ENCODE data around the gene EMCN. TPM values are rescaled to one million over a fixed set of nuclear protein-coding genes. Genes with fewer than 3 reads are reported as not detected.
"Not testable (repeated sequence)": the region's sequence is repeated elsewhere in the genome, so short reads cannot be mapped to it uniquely, and the experiment has no call there.

The EMCN gene, protein sequence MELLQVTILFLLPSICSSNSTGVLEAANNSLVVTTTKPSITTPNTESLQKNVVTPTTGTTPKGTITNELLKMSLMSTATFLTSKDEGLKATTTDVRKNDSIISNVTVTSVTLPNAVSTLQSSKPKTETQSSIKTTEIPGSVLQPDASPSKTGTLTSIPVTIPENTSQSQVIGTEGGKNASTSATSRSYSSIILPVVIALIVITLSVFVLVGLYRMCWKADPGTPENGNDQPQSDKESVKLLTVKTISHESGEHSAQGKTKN
- 100 to 1,000 TPM; 143 to 183 (median 167) TPM for polyA plus RNA-seq (ENCODE audit: insufficient read length in 3 of 3)

DNA sequence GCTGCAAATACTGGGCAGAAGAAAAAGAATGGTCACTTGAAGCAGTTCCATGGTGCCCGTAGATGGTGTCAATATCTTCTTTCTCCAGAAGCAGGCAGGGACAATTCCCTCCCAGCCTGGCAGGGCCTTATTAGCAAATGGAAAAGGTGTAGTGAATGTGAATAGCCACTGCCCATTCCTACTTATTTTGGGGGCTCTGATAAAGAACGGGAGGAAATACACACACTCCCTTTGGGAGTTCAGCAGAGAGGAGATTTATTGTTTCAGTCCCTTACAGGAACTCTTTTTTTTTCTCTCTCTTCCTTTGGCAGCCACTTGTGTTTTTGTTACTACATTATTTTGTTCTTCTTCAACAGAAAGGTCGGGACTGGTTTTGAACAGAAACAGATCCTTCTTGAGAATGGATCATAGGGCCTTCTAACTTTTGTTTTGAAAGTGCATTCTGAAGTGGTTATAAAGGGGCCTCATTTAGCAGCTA, at the start of gene EMCN:
Gene EMCN, minus strand, starts transcription at position 159 of the 478 bp plus-strand sequence. Its CDS starts 108 bp downstream, at position 51.
- DNase-seq (ENCODE audit: low read depth in 3 of 3, low spot score in 2 of 3), result no peak

DNA sequence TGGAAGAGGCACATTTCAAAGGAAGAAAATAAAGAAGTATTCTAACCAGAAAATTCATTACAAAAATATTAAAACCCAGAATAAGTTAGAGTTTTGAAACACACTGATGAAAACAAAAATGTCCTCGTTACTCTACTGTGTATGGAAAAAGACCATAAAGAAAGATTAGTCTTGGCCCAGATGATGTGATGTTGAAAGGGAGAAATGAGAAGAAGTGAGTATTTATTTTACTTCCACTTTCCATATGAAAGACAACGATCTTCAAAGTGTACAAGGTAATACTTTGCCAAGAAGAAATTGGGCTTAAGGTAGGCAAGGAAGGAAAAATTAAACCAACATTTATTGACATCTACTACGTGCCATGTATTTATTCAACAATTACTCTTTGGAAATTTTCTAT, 48.6 kb upstream of the EMCN start:
- DNase-seq (ENCODE audit: low read depth in 3 of 3, low spot score in 2 of 3), result no peak

DNA sequence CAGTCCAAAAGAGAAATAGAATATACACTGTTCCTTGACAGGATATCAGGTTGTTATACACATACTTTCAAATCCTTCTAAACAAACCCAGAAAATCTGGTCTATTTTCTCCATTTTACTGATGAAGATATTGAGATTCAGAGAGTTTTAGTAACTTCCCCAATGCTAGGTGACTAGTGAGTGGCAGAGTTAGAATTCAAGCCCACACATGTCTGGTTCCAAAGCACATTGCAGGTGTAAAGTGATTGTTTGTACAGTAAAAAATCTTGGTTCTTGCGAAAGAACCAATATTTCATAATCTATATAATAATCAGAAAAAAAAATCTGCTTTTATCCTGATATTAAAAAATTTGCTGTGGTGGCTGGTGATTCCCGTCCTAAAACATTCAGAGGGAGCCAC, 39.5 kb upstream of the EMCN start:
- DNase-seq (ENCODE audit: low read depth in 3 of 3, low spot score in 2 of 3), result no peak

DNA sequence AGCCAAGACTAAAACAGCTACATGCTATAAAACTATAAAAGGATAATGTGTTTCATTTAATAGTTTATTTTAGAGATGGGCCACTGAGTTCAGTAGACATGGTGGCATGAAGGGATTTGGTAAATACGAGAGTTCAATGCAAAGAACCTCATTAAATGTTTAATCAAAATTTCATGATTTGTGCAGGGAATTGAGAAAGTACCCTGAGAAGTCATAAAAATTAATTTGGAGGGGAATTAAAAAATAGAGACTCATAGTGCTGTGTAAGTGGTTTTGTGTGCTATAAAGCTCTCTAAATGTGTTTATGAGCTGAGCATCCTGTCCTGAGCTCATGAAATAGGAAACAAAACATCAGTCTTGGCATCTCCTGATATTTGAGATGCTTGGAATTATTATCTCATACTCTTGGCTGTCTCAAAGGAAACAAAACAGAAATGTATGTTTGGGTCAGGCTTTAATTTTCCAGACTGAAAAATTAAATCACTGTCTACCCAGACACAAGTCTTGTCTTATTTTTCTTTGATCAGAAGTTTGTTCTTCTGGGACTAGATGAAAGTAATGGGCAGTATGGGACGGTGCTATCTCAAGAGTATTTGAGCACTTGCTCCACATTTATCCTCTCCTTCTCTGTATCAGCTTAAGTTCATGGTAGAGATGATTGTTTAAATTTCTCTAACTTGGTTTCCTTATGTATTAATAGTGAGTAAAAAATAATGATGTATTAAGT, 38.0 kb upstream of the EMCN start:
- DNase-seq (ENCODE audit: low read depth in 3 of 3, low spot score in 2 of 3), result peak in 1 of 3 donors; percentile 8

DNA sequence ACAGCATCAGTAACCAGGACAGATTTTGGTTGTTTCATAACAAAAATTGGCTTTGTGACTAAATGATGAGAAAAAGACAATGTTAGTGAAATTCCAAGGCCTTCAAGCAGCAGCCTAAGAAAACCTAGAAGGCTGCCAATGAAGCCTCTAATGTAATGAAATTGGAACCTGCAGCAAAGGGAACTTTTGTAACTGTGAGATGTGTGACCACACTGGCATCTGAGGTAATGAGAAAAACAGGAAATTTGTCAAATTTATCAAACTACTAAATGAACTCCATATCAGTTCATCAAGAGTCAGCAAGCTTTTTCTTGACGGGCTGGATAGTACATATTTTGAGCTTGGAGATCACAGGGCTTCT, 30.4 kb upstream of the EMCN start:
- DNase-seq (ENCODE audit: low read depth in 3 of 3, low spot score in 2 of 3), result no peak

DNA sequence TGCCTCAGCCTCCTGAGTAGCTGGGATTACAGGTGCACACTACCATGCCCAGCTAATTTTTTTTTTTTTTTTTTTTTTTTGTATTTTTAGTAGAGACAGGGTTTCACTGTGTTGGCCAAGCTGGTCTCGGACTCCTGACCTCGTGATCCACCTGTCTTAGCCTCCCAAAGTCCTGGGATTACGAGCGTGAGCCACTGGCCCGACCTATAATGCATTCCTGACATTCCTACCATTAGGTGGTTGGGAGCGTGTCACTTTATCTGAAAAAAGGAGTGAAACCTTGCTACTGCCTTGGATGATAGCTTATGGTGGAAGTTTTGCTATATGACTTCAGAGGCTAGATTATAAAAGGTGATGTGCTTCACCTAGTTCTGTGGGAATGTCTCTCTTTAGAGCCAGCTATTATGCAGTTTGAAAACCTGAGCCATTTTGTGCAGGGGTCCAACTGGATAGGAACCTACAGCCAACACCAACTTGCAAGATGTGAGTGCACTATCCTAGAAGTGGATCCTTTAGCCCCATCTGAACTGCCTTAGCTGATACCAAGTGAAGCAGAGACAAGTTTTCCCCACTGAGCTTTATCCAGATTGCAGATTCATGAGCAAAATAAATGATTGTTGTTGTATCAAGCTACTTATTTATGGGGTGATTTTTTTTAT, 29.8 kb upstream of the EMCN start:
- no peak for DNase-seq (ENCODE audit: low read depth in 3 of 3, low spot score in 2 of 3)

DNA sequence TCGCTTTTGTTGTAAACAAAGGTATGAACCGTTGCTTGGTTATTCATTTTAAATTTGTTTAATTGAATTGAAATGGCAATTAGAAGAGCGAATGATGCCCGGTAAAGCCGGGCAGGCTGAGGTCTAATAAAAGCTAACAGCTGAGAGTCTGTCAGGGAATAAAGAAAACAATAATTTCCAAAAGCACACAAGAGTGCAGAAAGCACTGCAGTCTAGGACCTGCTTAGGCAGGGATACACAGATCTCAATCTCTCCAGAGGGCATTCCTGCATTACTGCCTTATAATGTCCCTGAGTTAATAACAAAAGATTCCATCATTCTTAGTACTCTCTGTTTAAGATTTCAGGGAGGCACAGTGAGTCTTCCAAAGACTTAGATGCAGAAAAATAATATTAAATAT, 27.6 kb upstream of the EMCN start:
- no peak for DNase-seq (ENCODE audit: low read depth in 3 of 3, low spot score in 2 of 3)

DNA sequence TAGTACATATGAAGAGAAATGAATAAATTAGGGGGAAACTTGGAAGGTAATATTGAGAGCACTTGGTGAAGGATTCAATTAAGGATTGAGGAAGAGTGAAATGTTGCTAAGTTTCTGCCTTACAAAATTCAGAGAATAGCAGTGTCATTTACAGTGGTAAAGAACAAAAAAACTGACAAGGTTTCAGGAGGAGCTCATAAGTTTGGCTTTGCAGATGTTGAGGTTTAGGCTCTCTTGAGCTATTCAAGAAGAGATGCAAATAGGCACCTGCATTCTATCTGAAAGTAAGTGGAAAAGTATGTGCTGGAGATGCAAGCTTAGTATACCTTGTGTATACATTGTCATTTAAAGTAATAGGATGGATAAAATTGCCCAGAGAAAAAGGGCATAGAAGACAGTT, 22.3 kb upstream of the EMCN start:
- DNase-seq (ENCODE audit: low read depth in 3 of 3, low spot score in 2 of 3), result no peak

DNA sequence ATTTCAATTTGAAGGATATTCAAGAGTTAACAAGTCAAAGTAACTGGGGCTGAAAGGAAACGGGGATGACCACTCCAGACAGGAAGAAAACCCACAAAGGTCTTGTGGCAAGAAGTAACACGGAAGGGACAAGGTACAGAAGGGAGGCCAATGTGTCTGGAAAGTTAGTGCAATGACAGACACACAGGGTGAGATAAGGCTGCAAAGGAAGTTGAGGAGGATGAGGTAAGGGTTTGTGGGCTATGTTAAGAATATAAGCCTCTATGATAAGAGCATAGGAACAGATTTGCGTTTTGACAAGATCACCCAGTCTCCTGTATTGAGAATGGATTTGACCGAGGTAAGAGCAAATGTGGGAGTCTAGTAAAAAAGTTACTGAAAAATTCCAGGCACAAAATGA, 21.9 kb upstream of the EMCN start:
- DNase-seq (ENCODE audit: low read depth in 3 of 3, low spot score in 2 of 3), result no peak

DNA sequence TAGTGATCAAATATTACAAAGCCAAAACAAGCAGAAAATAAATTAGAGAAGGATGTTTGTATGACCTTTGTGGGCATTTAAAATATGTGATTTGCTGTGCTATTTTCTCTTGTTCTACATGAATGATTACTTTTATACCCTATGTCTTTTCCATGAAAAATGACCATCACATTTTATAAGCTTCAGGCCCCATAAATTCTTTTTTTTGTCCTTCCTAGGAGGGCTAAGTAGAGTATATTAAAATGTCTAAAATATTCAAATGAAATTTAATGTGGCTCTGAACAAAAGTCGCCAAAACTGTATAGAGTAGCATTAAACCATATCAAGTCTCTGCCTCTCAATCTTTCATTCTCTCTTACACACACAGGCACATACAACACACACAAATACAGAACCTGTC, 15.9 kb upstream of the EMCN start:
- DNase-seq (ENCODE audit: low read depth in 3 of 3, low spot score in 2 of 3), result no peak

DNA sequence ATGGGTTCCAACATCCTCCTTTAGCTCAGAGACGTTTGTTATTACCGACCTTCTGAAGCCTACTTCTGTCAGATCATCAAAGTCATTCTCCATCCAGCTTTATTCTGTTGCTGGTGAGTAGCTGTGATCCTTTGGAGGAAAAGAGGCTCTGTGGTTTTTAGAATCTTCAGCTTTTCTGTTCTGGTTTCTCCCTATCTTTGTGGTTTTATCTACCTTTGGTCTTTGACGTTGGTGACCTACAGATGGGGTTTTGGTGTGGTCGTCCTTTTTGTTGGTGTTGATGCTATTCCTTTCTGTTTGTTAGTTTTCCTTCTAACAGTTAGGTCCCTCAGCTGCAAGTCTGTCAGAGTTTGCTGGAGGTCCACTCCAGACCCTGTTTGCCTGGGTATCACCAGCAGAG, 12.3 kb upstream of the EMCN start:
- DNase-seq (ENCODE audit: low read depth in 3 of 3, low spot score in 2 of 3), result not testable (repeated sequence)

DNA sequence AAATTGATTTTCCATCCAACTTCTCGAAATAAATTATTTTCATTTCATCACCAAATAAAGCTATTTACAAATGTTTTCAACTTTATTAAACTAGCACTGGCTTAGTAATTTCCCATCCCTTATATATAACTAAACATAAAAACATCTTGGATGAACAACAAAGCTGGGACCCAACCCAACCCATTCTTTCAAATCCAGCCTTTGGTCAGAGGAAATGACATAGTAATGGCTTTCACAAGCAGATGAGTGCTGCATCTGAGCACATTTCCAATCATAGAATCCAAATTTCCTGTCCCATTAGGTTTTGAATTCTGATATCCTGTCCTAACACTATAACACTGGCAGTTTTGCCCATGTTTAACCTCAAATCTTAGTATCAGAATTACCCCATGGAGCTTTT, 7.9 kb upstream of the EMCN start:
- DNase-seq (ENCODE audit: low read depth in 3 of 3, low spot score in 2 of 3), result no peak

DNA sequence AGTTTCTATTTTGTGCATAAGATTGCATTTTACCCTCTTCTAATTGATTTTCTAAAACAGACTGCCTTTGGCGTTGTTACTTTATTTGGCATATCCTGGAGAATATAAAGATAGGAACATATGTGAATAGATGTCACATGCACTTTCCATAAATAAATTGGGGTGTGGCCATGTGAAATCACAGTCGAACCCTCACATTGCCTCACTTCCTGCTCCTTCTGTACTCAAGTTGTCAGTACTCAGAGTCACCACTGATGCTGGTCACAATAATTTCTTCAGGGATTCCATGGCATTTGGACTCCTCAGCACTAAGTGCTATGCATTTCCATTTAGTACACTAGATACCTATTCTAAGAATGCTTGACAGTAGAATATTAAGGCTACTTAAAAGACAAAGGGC, 1.4 kb upstream of the EMCN start:
- no peak for DNase-seq (ENCODE audit: low read depth in 3 of 3, low spot score in 2 of 3)

DNA sequence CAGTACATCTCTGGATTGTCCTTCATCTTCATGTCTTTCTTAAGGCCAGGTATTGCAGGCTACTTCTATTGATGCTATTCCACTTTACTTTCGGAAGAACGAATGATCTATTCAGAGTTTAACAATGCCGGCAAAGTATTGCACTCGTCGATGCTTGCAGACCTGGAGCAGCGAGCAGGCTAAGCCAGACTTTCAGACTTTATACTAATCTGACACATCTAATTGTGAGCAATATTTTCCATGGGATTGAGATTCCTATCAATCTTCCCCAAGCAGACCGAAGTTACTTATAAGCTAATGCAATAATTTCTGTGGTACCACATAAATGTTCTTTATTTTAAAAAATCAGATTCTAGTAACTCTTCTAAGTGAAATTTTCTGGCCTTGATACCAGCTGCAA, 1.6 kb downstream of the EMCN start:
- no peak for DNase-seq (ENCODE audit: low read depth in 3 of 3, low spot score in 2 of 3)

DNA sequence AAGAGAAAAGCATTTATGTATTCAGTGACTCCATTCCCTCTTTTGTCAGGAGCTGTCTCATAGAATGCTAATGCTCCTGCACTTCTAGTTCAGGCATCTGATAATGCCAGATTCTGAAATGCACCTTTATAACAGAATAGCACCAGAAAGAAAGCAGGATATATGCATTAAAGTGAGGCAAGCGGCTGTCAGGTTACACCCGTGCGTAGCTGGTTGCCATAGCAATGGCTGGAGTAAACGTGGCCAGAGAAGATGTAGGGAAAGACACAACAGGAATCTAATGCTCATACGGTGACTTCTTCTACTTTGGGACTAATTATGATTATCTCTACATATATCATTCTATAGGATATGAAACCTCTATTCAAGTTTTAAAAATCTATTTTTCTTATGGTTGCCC, 5.9 kb downstream of the EMCN start:
- no peak for DNase-seq (ENCODE audit: low read depth in 3 of 3, low spot score in 2 of 3)

DNA sequence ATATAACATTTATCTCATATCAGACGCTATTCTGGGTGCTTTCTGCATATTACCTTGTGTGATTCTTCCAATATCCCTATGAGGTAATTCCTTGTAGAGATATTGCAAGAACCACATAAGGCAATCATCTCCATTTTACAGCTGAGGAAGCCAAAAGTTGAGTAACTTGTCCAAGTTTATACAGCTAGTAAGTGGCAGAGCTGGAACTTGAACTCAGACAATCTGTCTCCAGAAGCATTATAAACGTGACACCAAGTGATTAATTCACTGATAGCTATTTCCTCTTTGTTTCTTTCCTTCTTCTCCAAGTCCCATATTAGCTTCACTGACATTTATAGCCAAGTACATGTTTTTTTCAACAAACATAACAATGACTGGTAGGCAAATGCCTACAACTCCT, 7.3 kb downstream of the EMCN start:
- no peak for DNase-seq (ENCODE audit: low read depth in 3 of 3, low spot score in 2 of 3)

DNA sequence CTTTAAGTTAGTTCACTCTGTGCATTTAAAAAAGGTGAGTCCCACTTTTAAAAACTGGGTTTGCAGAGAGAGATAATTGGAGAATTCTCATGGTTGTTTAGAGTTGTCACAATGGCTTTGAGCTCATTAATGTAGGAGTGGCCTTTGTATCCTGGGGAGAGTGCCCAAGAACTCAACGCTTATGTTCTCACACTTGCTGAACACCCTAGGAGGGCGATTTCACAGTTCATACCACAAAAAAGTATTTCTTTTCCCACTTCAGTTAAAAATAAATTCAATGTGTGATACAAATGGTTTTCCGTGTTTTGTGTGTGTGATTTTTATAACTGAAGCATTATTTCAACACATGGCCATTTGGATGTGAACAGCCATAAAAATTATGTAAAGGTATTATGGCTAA, 8.4 kb downstream of the EMCN start:
- DNase-seq (ENCODE audit: low read depth in 3 of 3, low spot score in 2 of 3), result no peak

DNA sequence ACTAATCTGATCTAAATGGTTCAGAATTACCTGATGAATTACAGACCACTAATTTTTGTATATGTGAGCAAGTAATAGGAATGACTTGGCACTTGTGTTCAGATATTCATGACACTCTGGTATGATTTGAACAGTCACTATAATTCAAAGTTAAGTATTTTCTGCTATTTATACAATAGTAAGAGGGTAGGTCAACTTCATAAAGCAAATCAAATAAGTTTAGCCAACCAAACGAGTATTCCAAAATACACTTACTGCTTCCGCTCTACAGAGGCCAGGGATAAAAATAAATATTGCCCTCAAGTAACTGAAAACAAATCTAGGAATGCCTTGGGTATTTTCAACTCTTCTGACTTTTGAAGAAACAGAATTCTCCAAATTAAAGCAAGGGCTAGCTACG, 9.1 kb downstream of the EMCN start:
- DNase-seq (ENCODE audit: low read depth in 3 of 3, low spot score in 2 of 3), result no peak

DNA sequence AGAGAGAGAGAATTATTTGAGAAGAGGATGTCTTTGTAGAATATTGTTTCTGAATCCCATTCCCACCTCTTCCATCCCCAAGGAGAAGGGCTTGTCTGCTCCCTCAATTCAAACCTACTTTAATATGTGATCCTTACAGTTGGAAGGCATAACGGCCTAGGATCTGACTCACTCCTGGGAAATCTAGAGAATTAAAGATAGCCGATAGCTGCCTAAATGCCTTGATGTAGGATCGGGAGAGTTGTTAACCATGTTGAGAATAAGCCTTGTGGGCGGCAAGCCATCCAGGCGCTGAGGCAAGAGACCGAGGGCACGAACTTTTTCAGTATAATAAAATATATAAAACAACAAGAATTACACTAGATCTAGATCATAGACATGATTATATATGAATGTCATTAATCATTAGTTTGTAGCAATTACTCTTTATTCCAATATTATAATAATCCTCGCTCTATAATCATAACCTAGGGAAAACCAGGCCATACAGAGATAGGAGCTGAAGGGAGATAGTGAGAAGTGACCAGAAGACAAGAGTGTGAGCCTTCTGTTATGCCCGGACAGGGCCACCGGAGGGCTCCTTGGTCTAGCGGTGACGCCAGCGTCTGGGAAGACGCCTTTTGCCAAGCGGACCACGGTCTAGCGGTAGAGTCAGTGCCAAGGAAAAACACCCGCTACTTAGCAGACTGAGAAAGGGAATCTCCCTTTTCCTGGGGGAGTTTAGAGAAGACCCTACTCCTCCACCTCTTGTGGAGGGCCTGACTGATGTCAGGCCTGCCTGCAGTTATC, 13.5 kb downstream of the EMCN start:
- DNase-seq (ENCODE audit: low read depth in 3 of 3, low spot score in 2 of 3), result no peak

DNA sequence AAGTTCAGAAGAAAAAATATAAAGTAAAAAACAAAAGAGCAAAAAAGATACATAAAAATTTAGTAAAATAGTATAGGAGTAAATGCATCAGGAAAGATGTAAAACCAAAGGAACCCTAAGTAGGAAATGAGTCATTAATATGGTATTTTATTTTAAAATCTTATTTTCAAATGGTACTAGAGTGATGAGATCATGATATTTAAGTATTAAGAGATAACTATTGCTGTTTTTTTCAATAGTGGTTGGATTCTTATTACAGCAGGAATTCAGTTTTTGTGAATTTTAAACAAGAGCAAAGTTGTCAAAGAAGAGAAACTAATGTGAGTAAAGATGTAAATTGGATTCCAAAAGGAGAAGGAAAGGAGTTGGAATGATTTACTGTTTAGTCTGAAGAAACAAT, 20.0 kb downstream of the EMCN start:
- DNase-seq (ENCODE audit: low read depth in 3 of 3, low spot score in 2 of 3), result no peak

DNA sequence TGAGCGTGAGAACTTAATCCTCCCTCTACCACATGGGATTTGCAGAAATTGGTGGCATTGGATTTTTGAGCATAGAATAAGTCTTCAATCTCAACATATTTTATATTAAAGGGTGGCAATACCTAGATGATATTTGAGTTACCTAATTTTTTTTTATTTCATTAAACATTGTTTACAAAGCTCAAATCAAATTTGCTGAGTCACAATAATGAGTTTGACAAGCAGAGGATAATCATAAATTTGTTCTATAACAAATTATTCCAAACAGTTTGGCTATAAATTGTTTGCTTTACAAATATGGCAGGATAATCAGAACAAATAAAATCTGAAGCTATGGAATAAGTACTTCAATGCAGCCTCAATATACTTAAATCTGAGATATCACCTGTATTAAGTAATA, 22.7 kb downstream of the EMCN start:
- DNase-seq (ENCODE audit: low read depth in 3 of 3, low spot score in 2 of 3), result no peak

Data from right renal cortex interstitium (tissue), 3 donors.